HG03565 (cell line): Measurements from ENCODE around the gene MDFI.

ENCODE experiments used
- ATAC-seq: cut with Tn5 transposase; IDR thresholded peaks from one replicate; pipeline ENCODE4 v1.9.1; 2021; ENCODE audit warnings: mild to moderate bottlenecking, moderate library complexity; ENCODE audit not compliant: unreplicated experiment

Gene MDFI

DNA sequence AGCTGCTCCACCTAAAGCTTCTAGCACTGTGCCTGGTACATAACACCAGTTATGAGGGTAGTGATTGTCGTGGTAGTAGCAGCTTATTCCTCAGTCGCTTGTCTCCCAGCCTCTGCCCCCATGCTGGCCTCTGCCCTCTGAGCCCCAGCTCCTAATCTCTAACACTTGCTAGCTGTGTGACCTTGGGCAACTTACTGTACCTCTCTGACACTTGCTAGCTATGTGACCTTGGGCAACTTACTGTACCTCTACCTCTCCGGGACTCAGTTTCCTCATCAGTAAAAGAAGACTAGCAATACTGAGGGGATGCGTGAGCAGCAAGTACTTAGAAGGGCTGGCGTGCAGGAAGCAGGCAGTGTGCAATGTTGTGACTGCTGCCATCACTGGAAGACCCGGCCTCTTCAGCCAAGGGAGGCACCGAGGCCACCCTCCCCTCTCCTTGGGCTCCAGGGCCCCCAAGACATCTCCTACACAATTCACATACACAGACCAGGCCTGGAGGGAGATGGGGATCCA lies 9.9 kb downstream of the MDFI start:
- ATAC-seq: no peak

DNA sequence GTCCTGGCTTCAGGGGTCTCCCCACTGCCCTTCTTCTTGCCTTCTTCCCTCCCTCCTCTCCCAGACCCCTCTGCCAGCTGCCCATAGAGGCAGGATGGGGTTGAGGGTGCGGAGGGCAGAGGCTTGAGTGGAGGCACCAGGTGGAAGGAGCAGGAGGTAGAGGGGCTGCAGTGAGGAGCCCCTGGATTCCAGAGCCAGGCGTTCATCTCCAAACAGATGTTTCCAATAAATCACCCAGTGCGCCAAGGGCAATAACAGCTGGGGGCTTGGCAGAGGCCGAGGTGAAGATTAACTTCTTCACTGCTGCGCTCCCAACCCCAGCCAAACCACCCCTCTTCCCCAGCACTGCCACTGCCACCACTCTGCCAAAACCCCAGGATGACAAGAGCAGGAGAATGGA lies 10.7 kb downstream of the MDFI start:
- no peak for ATAC-seq

DNA sequence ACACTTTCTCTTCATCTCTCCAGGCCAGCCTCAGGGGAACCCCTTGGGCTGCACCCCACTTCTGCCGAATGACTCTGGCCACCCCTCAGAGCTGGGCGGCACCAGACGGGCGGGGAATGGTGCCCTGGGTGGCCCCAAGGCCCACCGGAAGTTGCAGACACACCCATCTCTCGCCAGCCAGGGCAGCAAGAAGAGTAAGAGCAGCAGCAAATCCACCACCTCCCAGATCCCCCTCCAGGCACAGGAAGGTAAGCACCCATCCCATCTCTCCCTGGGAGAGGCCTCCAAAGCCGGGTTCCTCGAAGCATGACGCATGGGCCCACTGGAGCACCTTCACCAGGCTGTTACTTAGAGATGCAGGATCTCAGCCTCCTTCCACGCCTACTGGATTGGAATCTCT lies 11.3 kb downstream of the MDFI start:
- no peak for ATAC-seq

GRCh38 chr6:41650120-41650519 lies 11.9 kb downstream of the MDFI start:
- no peak for ATAC-seq

- no peak for ATAC-seq
Observed at GRCh38 chr6:41651246-41651961, 13.1 kb downstream of the MDFI start.

GRCh38 chr6:41651962-41652657 lies 13.8 kb downstream of the MDFI start:
- no peak for ATAC-seq

DNA sequence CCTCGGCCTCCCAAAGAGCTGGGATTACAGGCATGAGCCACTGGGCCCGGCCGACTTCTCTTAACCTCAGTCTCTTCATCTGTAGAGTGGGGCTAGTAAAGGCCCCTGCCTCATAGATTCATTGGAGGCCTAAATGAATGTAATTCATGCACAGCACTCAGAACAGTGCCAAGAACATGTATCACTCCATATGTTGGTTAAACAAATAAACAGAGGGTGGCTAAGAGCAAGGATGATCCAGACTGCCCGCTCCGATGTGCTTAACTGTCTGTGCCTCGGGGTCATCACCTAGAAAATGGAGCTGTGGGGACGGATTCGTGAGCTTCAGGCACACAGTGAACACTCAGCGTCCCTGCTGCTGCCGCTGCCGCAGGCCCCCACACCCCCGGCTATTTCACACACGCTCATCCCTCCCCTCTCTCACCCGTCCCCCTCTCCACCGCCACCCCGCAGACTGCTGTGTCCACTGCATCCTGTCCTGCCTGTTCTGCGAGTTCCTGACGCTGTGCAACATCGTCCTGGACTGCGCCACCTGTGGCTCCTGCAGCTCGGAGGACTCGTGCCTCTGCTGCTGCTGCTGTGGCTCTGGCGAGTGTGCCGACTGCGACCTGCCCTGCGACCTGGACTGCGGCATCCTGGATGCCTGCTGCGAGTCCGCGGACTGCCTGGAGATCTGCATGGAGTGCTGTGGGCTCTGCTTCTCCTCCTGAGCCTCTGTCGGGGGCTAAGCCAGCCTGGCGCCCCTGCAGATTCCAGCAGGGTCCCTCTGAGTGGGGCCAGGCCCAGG lies 14.8 kb downstream of the MDFI start:
- no peak for ATAC-seq

DNA sequence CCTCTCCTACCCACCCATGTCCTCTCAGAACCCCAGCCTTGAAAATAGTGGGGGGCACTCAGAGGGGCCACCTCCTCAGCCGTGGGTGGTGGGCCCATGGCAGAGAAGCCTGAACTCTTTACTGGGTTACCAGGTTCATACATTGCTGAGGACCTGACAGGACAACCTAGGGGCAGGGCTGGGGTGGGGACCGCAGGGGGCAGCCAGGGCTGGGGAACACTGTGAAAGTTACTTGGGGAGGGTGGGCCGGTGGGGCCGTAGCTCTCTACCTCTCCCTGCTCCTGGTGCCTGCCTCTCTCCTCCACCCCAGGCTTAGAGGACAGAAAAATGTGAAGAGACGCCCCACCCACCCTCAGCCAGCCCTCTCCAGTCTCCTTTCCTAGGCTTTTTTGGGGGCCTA lies 15.4 kb downstream of the MDFI start:
- ATAC-seq: no peak

DNA sequence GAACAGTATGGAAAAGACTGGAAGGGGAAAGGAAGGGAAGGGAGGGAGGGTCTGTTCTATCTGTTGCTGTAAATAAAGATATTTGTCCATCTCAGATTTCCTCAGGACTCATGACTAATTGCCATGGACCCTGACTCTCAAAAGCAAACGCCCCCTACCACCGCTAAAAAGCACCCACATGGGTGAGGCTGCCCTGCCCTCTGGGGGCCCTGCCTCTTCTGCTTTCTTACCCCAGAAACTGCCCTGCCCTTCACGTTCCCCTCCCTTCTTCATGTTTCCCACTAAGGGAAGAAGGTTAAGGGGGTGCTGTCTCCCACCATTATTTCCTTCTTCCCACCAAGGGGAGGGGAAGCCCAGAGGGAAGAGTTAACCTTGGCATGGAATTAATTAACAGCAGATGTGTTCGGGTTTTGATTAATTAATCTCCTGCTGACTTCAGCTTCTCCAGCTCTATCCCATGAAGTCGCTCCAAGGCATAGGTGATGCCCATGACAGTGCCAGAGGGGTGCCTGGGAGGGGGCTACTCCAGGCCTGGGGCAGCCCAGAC lies 16.0 kb downstream of the MDFI start:
- ATAC-seq: no peak

DNA sequence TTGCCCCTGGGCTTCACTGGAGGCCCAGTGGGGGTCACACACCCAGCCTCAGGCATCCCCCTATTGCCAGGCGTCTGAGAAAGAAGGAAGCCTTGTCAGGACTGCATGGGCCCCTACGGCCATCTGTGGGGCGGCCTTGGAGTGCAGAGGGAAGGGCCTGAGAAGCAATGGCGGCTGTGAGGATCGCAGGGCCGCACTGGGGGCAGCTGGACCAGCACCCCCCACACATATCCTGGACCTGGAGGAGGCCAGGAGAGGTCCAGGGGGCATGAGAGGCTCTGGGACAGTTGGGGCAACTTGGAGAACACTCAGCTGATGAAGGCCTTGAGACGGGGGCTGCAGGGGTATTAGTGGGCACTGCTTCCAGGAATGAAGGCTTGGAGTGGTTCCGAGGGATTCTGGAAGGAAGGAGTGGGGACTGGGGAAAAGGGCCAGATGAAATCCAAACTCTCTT lies 16.5 kb downstream of the MDFI start:
- no peak for ATAC-seq

GRCh38 chr6:41655176-41655575 lies 16.9 kb downstream of the MDFI start:
- no peak for ATAC-seq

DNA sequence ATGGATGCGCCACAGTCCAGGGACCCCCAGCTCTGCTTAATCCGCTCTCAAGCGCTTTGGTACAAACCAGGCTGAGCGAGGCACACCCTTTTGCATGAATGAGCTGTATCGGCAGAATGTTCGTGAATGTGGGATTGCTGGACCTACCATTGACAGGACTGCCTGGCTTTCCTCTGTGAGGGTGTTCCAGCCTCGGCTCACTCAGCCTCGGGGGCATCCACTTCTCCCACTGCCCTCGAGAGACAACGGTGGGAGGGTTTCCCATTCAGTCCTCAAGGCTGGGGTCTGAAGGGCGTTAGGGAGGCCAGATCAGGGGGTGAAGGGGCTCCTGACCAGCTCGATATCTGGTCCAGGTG lies 17.4 kb downstream of the MDFI start:
- no peak for ATAC-seq

DNA sequence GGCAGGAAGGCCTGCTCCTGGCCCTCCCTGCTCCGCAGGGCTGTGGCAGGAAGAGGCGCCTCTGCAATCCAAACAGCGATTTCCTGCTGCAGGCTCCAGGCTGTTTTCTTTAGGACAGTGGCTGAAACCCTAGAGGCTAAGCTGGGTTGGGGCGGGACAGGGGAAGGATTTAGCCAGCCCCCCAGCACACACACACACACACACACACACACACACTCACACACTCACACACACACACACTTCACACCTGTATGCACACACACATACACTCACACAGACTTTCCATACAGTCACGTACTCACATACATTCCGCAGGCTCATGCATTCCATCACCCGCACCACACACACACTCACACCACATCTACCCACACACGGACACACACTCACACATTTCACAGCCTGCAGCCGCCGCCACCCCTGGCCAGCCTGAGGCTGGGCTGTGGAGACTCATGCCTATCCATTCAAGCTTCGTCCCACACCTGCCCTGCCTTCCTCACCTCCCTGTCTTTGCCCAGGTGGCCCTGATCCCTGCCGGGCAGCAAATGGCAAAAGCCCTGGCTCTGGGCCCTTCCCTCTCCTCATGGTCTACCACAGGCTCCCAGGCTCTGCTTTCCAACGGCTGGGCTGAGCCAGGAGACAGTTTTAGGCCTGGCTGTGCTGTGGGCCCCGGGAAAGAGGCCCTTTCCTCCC lies 17.9 kb downstream of the MDFI start:
- no peak for ATAC-seq

GRCh38 chr6:41657131-41658094 lies 19.1 kb downstream of the MDFI start:
- ATAC-seq: no peak

DNA sequence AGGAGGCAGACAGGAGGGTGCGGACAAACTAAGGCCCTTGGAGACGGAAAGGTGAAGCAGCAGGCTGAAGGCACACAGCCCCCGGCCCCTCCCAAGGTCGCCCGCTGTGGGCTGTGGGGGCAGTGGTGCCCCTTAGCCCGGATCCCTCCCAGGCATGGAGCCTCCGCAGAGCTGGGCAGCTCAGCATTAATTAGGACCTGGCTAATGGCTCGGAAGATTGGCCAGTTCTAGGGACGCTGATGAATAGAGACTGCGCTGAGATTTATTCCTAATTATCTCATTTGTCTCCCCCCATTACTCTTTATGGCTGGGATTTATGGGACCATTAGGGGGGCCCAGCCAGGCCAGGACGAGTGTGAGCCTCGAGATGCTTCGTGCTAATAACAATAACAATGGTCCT lies 20.4 kb downstream of the MDFI start:
- ATAC-seq: no peak

GRCh38 chr6:41659935-41660334 lies 21.7 kb downstream of the MDFI start:
- ATAC-seq: no peak

DNA sequence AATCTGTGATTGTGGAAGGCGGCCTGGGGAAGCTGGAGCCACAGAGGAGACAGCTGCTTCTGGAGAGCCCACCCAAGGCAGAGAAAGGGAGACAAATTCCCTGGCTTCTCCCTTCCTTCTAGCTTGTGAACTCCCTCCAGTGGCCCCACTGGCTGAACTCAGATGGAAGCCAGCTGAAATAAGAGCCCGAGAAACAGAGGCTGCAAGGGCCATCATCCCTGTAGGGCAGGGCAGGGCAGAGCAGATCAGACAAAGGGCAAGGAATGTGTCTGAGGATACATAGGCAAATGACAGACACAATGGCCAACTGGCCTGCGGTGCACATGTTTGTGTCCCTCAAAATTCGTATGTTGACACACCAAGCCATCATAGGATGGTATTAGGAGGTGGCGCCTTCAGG lies 25.3 kb downstream of the MDFI start:
- no peak for ATAC-seq

DNA sequence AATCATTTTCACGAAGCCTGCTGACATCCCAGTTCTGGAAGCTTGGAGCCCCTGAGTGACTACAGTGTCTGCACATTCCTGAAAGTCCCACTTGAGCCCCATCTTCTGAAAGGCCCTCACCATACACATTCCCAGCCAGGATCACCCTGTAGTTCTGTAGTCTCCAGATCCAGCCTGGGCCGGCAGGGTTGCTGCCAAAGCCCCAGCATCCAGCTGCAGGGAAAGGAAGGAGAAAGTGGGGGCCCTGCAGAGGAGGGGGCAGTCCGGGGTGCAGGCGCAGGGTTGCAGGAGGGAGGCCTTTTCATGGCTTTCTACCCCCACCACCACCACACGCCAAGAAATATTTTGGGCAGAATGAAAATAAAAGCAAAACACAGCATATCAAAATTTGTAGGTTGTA lies 26.0 kb downstream of the MDFI start:
- no peak for ATAC-seq

GRCh38 chr6:41667195-41667594 lies 28.9 kb downstream of the MDFI start:
- no peak for ATAC-seq

DNA sequence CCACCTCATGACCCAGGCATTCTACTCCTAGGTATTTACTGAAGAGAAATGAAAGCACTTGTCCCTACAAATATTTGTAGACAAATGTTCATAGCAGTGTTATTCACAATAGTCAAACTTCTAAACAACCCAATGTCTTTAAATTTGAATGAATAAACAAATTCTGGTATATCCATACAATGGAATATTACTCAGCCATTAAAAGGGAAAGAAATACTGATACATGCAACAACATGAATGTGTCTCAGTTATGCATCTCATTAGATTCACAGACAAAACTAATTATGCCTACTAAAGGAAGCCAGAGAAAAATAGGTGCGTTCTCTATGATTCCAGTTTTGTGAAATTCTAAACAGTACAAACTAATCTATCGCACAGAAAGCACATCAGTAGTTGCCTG lies 30.7 kb downstream of the MDFI start:
- no peak for ATAC-seq
